GM19099 (cell line): Measurements from ENCODE around the gene PDK2.

Experiments
- POLR2A ChIP-seq: IDR thresholded peaks from 3 replicates; pipeline ENCODE4 v1.6.1; 2011; ENCODE audit warnings: low read depth; ENCODE audit not compliant: insufficient read length; ENCODE audit errors: extremely low read depth

Gene PDK2

GRCh38 chr17:50087246-50087911, 7.8 kb upstream of the PDK2 start:
- TF ChIP-seq POLR2A: no peak

GRCh38 chr17:50087912-50088405, 7.2 kb upstream of the PDK2 start:
- no peak for TF ChIP-seq POLR2A

- no peak for TF ChIP-seq POLR2A
These were observed 6.0 kb upstream of the PDK2 start for GRCh38 chr17:50088952-50089825.

- no peak for TF ChIP-seq POLR2A
These were observed 5.1 kb upstream of the PDK2 start for GRCh38 chr17:50090071-50090470.

GRCh38 chr17:50090971-50091917, 3.9 kb upstream of the PDK2 start:
- TF ChIP-seq POLR2A: no peak

- TF ChIP-seq POLR2A: no peak
These were observed 3.2 kb upstream of the PDK2 start for GRCh38 chr17:50091918-50092285.

- TF ChIP-seq POLR2A: no peak
These were observed 1.9 kb upstream of the PDK2 start for GRCh38 chr17:50093246-50093645.

- TF ChIP-seq POLR2A: no peak
These were observed 1.3 kb upstream of the PDK2 start for GRCh38 chr17:50093807-50094206.

- TF ChIP-seq POLR2A: no peak
These were observed 853 bp upstream of the PDK2 start for GRCh38 chr17:50094243-50094752.

- no peak for TF ChIP-seq POLR2A
These were observed 481 bp downstream of the PDK2 start for GRCh38 chr17:50095626-50096037.

GRCh38 chr17:50096092-50096491, 941 bp downstream of the PDK2 start:
- no peak for TF ChIP-seq POLR2A

- no peak for TF ChIP-seq POLR2A
These were observed 1.6 kb downstream of the PDK2 start for GRCh38 chr17:50096758-50097157.

- TF ChIP-seq POLR2A: no peak
These were observed 2.3 kb downstream of the PDK2 start for GRCh38 chr17:50097455-50097854.

GRCh38 chr17:50097926-50098325, 2.8 kb downstream of the PDK2 start:
- no peak for TF ChIP-seq POLR2A

GRCh38 chr17:50098583-50098982, 3.4 kb downstream of the PDK2 start:
- no peak for TF ChIP-seq POLR2A

GRCh38 chr17:50099003-50099402, 3.9 kb downstream of the PDK2 start:
- TF ChIP-seq POLR2A: no peak

- TF ChIP-seq POLR2A: no peak
These were observed 5.3 kb downstream of the PDK2 start for GRCh38 chr17:50100480-50100883.
